ENCODE data around the gene LCN6.
"Not testable (repeated sequence)": the region's sequence is repeated elsewhere in the genome, so short reads cannot be mapped to it uniquely, and the experiment has no call there.

The LCN6 gene

GRCh38 chr9:136748201-136748600, at the start of gene LCN6:
Gene LCN6 (minus strand): TSS chr9:136748525. CDS start chr9:136748483, 42 bp downstream.
- DNase-seq (ENCODE audit: low read depth), result no peak

GRCh38 chr9:136796775-136797347, 48.5 kb upstream of the LCN6 start:
- DNase-seq (ENCODE audit: low read depth), result not testable (repeated sequence)

GRCh38 chr9:136796238-136796774, 48.0 kb upstream of the LCN6 start, which contains the start of gene CCDC183:
Gene CCDC183 (plus strand): TSS chr9:136796338. CDS start chr9:136796398, 60 bp downstream.
- DNase-seq (ENCODE audit: low read depth), result no peak

- no peak for DNase-seq (ENCODE audit: low read depth)
These were observed 46.6 kb upstream of the LCN6 start for GRCh38 chr9:136795000-136795348.

GRCh38 chr9:136794281-136794999, 46.1 kb upstream of the LCN6 start:
- DNase-seq (ENCODE audit: low read depth), result no peak

- DNase-seq (ENCODE audit: low read depth), result no peak
These were observed 45.0 kb upstream of the LCN6 start for GRCh38 chr9:136793086-136793946.

GRCh38 chr9:136792321-136793085, 44.2 kb upstream of the LCN6 start:
- DNase-seq (ENCODE audit: low read depth), result no peak

GRCh38 chr9:136791516-136792276, 43.4 kb upstream of the LCN6 start:
- no peak for DNase-seq (ENCODE audit: low read depth)

GRCh38 chr9:136790640-136791515, 42.6 kb upstream of the LCN6 start, which contains the start of gene TMEM141:
Gene TMEM141 (plus strand): TSS chr9:136791344. CDS start chr9:136791371, 27 bp downstream.
- DNase-seq (ENCODE audit: low read depth), result peak; percentile 96

- DNase-seq (ENCODE audit: low read depth), result no peak
These were observed 41.2 kb upstream of the LCN6 start for GRCh38 chr9:136789523-136789937.

- DNase-seq (ENCODE audit: low read depth), result not testable (repeated sequence)
These were observed 40.6 kb upstream of the LCN6 start for GRCh38 chr9:136788644-136789522.

GRCh38 chr9:136787690-136788400, 39.5 kb upstream of the LCN6 start:
- DNase-seq (ENCODE audit: low read depth), result peak; percentile 24

GRCh38 chr9:136786983-136787382, 38.7 kb upstream of the LCN6 start:
- not testable (repeated sequence) for DNase-seq (ENCODE audit: low read depth)

- DNase-seq (ENCODE audit: low read depth), result no peak
These were observed 38.1 kb upstream of the LCN6 start for GRCh38 chr9:136786451-136786850.

- DNase-seq (ENCODE audit: low read depth), result not testable (repeated sequence)
These were observed 37.4 kb upstream of the LCN6 start for GRCh38 chr9:136785565-136786355.

GRCh38 chr9:136784997-136785361, 36.7 kb upstream of the LCN6 start:
- DNase-seq (ENCODE audit: low read depth), result no peak

- DNase-seq (ENCODE audit: low read depth), result no peak
These were observed 36.1 kb upstream of the LCN6 start for GRCh38 chr9:136784249-136784996.
